NCI-H1694 (cell line): ENCODE data around the gene ASCC2.
A peak's percentile ranks its signal among the peaks of the same experiment; 100 is the strongest.
"Not testable (repeated sequence)": the region's sequence is repeated elsewhere in the genome, so short reads cannot be mapped to it uniquely, and the experiment has no call there.

Source experiments
- DNase-seq: peaks from one replicate; lab custom pipeline; 2025; lab: John Stamatoyannopoulos, UW

ASCC2 gene

GRCh38 chr22:29754658-29755395 is 83.2 kb downstream of the ASCC2 start:
- DNase-seq, result not testable (repeated sequence)

- no peak for DNase-seq
Measured at GRCh38 chr22:29753808-29754657, 84.0 kb downstream of the ASCC2 start.

DNA sequence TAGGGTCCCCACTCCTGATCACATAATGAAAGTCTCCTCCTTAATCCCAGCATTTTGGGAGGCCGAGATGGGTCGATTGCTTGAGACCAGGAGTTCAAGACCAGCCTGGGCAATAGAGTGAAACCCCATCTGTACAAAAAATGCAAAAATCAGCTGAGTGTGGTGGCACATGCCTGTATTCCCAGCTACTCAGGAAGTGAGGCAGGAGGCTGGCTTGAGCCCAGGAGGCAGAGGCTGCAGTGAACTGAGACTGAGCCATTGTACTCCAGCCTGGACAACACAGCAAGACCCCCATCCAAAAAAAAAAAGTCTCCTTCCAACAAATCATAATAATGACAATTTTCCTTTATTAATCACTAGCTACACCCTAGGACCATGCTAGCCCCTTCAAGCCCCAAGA is 86.4 kb downstream of the ASCC2 start:
- DNase-seq, result no peak

- DNase-seq, result no peak
Measured at GRCh38 chr22:29750559-29751538, 87.2 kb downstream of the ASCC2 start.

GRCh38 chr22:29750029-29750428 is 88.0 kb downstream of the ASCC2 start:
- no peak for DNase-seq

GRCh38 chr22:29748248-29748893 is 89.7 kb downstream of the ASCC2 start:
- no peak for DNase-seq

DNA sequence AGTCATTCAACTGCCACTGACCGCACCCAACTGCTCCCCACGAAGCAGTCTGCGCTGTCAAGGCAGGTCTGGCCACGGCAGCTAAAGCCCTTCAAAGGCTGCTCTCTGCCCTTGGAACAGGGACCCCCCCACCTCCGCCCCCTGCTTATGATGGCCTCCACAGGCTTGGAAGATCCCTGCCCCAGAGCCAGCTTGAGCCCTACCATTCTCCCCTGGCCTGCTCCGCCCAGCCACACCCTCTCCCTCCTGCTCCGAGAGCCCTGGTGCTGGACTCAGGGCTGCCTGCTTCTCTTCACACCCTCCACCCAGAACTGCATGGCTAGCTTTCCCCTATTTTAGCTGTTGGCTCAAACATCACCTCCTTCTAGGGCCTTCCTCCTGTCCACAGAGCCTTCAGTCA is 90.2 kb downstream of the ASCC2 start:
- DNase-seq, result no peak

GRCh38 chr22:29744902-29745301 is 93.2 kb downstream of the ASCC2 start:
- DNase-seq, result peak; percentile 97

GRCh38 chr22:29742326-29742725 is 95.7 kb downstream of the ASCC2 start:
- no peak for DNase-seq

- no peak for DNase-seq
Measured at GRCh38 chr22:29741926-29742325, 96.1 kb downstream of the ASCC2 start.

GRCh38 chr22:29740216-29740615 is 97.9 kb downstream of the ASCC2 start:
- DNase-seq, result no peak

- DNase-seq, result no peak
Measured at GRCh38 chr22:29739346-29739875, 98.7 kb downstream of the ASCC2 start.
